ENCODE measurements around the gene NIM1K. TPM values are rescaled to one million over a fixed set of nuclear protein-coding genes. Genes with fewer than 3 reads are reported as not detected.

NIM1K gene
- total RNA-seq, 4 donors from 2014 or later: 0.41 TPM; not detected in 3

GRCh38 chr5:43149231-43149630 lies 42.8 kb upstream of the NIM1K start:
- no peaks in the 10 kb centered on the region for H3K27me3 ChIP-seq
- peaks cover 0 to 11% of the 10 kb centered on the region in 2 donors for H3K36me3 ChIP-seq
- in situ Hi-C loops (cut with MboI; ENCODE audit: low sequenced_read_pairs in 4 of 4) (no loop called here), intact Hi-C loops (cut with DNase I; ENCODE audit: low total_unique reads) (no loop called here)
- DNase-seq (no peak), ATAC-seq (no peak)
- no peak overlapping the region for H3K4me3 ChIP-seq
- no peaks in the 10 kb centered on the region for H3K9me3 ChIP-seq
- H3K27ac ChIP-seq: no peak overlapping the region
- peaks cover 4 to 11% of the 10 kb centered on the region in 2 donors for H3K4me1 ChIP-seq
- TF ChIP-seq POLR2A (IDR thresholded peaks at IDR 0.05) (no peak), CTCF (IDR thresholded peaks at IDR 0.05 in 4 of 5, conservative IDR thresholded peaks at IDR 0.05 in 1 of 5) (no peak)

DNA sequence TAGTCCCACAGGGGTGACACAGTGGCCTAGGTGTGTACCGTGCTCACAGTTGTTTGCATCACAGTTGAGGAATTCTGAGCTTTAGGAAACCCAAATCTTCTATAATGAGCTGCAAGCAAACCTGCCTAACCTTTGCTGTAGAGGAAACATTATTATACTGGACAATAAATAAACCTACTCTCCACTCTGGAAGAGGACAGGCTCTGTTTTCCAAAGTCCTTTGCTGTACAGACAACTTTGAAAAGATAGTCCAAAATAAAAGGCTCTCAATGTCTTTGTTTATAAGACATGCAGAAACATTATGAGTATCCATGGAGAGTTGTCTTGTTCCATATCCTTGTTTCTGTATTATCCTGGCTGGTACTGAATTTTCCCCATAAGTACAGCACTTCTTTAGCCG lies 42.0 kb upstream of the NIM1K start:
- no peak for TF ChIP-seq POLR2A (IDR thresholded peaks at IDR 0.05)
- TF ChIP-seq CTCF (IDR thresholded peaks at IDR 0.05 in 4 of 5, conservative IDR thresholded peaks at IDR 0.05 in 1 of 5): no peak
- H3K27me3 ChIP-seq: no peaks in the 10 kb centered on the region
- ATAC-seq (no peak), DNase-seq (no peak)
- in situ Hi-C loops (cut with MboI; ENCODE audit: low sequenced_read_pairs in 4 of 4) (no loop called here), intact Hi-C loops (cut with DNase I; ENCODE audit: low total_unique reads) (no loop called here)
- peaks cover 12 to 19% of the 10 kb centered on the region in 2 donors for H3K4me1 ChIP-seq
- no peak overlapping the region for H3K27ac ChIP-seq
- H3K4me3 ChIP-seq: no peak overlapping the region
- no peaks in the 10 kb centered on the region for H3K9me3 ChIP-seq
- peaks cover 0 to 11% of the 10 kb centered on the region in 2 donors for H3K36me3 ChIP-seq

GRCh38 chr5:43150748-43151147 lies 41.3 kb upstream of the NIM1K start:
- no peaks in the 10 kb centered on the region for H3K9me3 ChIP-seq
- intact Hi-C loops (cut with DNase I; ENCODE audit: low total_unique reads): no loop called here
- H3K36me3 ChIP-seq: peaks cover 0 to 11% of the 10 kb centered on the region in 2 donors
- H3K27ac ChIP-seq: no peak overlapping the region
- H3K27me3 ChIP-seq: no peaks in the 10 kb centered on the region
- DNase-seq (no peak), ATAC-seq (no peak)
- in situ Hi-C loops (cut with MboI; ENCODE audit: low sequenced_read_pairs in 4 of 4): no loop called here
- no peak for TF ChIP-seq POLR2A (IDR thresholded peaks at IDR 0.05)
- TF ChIP-seq CTCF (IDR thresholded peaks at IDR 0.05 in 4 of 5, conservative IDR thresholded peaks at IDR 0.05 in 1 of 5): no peak
- H3K4me3 ChIP-seq: no peak overlapping the region
- peaks cover 16 to 19% of the 10 kb centered on the region in 2 donors for H3K4me1 ChIP-seq

DNA sequence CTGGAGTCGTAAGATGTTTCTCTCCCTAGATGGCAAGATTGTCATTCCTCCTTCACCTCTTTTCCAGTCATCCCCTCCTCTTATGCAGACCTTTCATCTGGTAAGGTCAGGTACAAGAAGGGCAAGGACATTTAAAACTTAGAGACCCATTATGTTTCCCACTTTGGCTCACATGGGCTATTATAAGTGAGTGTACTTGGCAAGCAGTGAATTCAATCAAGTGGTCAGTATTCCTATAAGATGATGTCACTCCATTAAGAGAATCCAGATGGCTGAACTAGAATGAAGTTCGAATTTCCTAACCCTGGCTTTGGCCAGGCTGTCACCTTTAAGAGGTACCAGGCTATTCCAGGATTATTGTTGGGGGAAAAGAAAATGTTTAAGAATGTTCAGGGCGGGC lies 39.1 kb upstream of the NIM1K start:
- ATAC-seq: no peak
- no peaks in the 10 kb centered on the region for H3K27me3 ChIP-seq
- no peak for DNase-seq
- H3K9me3 ChIP-seq: no peaks in the 10 kb centered on the region
- peaks cover 0 to 11% of the 10 kb centered on the region in 2 donors for H3K36me3 ChIP-seq
- no peak overlapping the region for H3K27ac ChIP-seq
- in situ Hi-C loops (cut with MboI; ENCODE audit: low sequenced_read_pairs in 4 of 4): no loop called here
- TF ChIP-seq CTCF (IDR thresholded peaks at IDR 0.05 in 4 of 5, conservative IDR thresholded peaks at IDR 0.05 in 1 of 5) (no peak), POLR2A (IDR thresholded peaks at IDR 0.05) (no peak)
- no peak overlapping the region for H3K4me3 ChIP-seq
- intact Hi-C loops (cut with DNase I; ENCODE audit: low total_unique reads): no loop called here
- H3K4me1 ChIP-seq: peaks cover 19 to 21% of the 10 kb centered on the region in 2 donors

DNA sequence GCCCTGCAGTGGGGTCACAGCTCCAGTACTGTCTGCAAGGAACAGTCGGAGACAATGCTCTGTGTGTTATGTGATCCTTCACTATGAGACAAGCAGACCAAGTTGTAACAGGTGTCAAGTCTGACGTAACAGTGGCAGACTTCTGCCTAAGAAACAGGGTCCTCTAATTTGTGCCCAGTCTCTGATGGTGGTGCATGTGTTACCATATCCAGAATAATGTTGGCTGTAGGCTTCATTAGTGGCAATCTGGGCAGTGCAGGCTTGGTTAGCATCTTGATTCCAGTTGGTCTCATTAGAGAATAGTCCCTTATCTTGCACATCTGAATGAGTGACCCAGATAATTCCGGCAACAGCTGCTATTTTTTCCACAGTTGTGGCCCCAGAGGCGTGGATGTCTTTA lies 37.6 kb upstream of the NIM1K start:
- no peaks in the 10 kb centered on the region for H3K36me3 ChIP-seq
- DNase-seq: peak in 1 of 2 donors; percentile 18
- peaks cover 19 to 21% of the 10 kb centered on the region in 2 donors for H3K4me1 ChIP-seq
- ATAC-seq: peak; percentile 72
- no peak overlapping the region for H3K4me3 ChIP-seq
- H3K27ac ChIP-seq: peak overlapping the region in 1 of 4 donors; percentile 18
- TF ChIP-seq POLR2A (IDR thresholded peaks at IDR 0.05) (no peak), CTCF (IDR thresholded peaks at IDR 0.05 in 4 of 5, conservative IDR thresholded peaks at IDR 0.05 in 1 of 5) (no peak)
- intact Hi-C loops (cut with DNase I; ENCODE audit: low total_unique reads): no loop called here
- H3K27me3 ChIP-seq: no peaks in the 10 kb centered on the region
- no peaks in the 10 kb centered on the region for H3K9me3 ChIP-seq
- in situ Hi-C loops (cut with MboI; ENCODE audit: low sequenced_read_pairs in 4 of 4): no loop called here

Data from gastrocnemius medialis (tissue), 4 donors.